HT-29 (cell line): ENCODE results near the gene KCNMB2. TPM values are rescaled to one million over a fixed set of nuclear protein-coding genes. Genes with fewer than 3 reads are reported as not detected.

Experiments used
- DNase-seq: peaks from one replicate; pipeline ENCODE4 v3.0.0-alpha.2; 2015; ENCODE audit warnings: low spot score
- total RNA-seq: library from RNA; depleted of rRNA; stranded (reverse); fragments of >200 nt; shearing (Covaris generic); gene quantifications from 2 replicates; pipeline ENCODE4 v1.2.3, GENCODE V29; 2014

The KCNMB2 gene
- total RNA-seq, 1 experiment from 2014 or later = not detected

DNA sequence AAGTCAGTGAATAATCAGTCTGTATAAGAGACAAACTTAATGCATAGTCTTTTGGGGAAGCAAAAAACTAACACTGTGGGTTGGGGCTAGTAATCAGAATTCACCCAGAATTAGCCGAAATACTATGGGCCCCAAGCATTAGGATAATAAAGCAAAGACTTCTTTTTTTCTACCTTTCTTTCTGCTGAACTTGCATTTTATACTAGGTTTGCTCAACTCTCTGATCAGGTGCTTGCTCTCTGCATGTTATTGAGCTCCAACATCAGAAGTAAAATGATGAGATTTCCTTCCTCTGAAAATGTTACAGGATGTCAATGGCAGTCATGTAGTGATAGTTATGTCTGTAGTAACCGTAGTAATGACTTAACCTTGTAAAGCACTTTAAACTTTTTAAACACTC is 216.6 kb downstream of the KCNMB2 start:
- no peak for DNase-seq

GRCh38 chr3:178754852-178755510 is 218.7 kb downstream of the KCNMB2 start:
- DNase-seq = no peak

DNA sequence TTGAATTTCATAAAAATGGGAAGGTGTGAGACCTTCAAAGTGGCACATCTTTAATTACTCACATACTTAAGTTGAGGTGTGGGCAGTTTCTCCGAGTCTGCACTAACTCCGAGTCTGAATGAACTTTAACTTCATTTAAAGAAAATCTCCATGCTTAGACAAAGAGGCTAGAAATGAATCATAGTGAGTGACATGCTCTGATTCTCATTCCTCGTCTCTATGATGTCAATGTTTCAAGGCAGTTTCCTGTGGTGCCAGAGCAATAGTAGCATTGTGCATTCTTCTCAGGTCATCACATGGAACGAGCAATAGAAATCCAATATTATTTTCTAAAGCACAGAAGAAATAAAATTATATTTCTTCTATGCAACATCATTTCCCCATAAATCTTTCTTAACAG is 224.8 kb downstream of the KCNMB2 start:
- no peak for DNase-seq

GRCh38 chr3:178761461-178761860 is 225.2 kb downstream of the KCNMB2 start:
- no peak for DNase-seq

- DNase-seq = no peak
These were observed 226.1 kb downstream of the KCNMB2 start for GRCh38 chr3:178762385-178762784.

- no peak for DNase-seq
These were observed 229.2 kb downstream of the KCNMB2 start for GRCh38 chr3:178765472-178765871.

GRCh38 chr3:178767581-178767980 is 231.3 kb downstream of the KCNMB2 start:
- no peak for DNase-seq

DNA sequence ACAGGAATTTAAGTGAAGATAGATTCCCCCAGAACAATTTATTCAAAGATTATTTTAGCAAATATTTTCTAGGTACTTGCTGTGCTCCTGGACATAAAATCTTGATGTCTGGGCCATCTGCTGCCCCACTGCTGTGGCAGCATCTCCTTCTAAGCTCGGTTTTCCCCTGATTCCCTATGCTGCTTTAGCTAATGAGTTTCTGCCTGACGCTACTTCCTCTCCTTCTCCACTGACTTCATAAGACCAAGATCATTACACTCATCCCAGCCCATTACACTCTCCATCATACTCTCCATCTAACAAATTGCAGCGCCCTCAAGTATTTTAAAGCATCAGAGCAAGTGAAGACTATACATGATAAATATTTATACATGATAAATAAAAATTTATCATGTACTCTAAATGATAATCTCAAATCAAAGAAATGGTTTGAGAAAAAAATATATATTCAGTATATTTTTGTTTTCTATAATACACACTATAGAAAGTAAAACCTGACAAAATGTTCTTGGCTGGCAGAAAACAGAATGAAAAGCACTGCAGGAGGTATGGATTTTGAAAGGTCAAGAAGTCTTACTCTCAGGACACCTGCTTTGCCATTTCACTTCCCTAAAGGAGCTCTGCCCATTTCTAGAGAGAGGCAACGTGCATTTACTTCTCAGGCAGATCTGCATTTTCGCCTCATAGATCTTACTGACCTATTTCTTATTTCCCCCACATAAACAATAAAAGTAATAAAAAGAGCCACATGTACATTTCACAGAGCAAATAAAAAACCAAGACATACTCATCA is 232.0 kb downstream of the KCNMB2 start:
- no peak for DNase-seq

DNA sequence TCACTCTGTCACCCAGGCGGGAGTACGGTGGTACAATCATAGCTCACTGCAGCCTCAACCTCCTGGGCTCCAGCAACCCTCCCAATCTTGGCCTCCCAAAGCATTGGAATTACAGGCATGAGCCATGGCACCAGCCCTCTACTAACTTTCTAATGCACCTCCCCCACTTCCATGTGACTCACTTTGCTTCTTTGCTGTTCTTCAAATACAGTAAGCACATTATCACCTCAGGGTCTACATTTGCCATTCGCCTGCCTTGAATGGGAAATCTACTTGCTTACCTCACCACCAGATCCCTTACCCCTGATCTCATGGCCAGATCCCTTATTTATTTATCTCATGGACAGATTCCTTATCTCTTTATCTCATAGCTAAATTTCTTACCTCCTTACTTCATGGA is 235.3 kb downstream of the KCNMB2 start:
- DNase-seq = no peak

DNA sequence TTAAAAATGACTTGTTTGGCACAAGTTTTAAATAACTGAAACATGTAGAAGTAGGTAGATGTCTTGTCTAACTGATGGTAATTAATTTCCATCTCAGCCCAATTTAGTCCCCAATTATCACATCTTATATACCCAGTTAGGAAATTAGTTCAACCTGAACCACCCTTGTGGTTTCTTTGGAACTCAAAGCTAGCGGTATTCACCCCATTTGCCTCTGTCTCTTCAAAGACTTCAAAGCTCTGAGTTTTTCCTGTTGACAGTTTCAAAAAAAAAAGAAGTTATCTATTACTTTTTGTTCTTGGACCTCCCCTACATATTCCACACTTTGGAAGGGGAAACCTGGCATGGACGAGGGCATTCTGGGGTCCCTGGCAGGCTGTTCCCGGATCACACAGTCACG is 236.5 kb downstream of the KCNMB2 start:
- no peak for DNase-seq

- no peak for DNase-seq
These were observed 237.1 kb downstream of the KCNMB2 start for GRCh38 chr3:178773358-178773757.

- DNase-seq = no peak
These were observed 241.6 kb downstream of the KCNMB2 start for GRCh38 chr3:178777718-178778411.

GRCh38 chr3:178778589-178778988 is 242.4 kb downstream of the KCNMB2 start:
- DNase-seq = no peak

DNA sequence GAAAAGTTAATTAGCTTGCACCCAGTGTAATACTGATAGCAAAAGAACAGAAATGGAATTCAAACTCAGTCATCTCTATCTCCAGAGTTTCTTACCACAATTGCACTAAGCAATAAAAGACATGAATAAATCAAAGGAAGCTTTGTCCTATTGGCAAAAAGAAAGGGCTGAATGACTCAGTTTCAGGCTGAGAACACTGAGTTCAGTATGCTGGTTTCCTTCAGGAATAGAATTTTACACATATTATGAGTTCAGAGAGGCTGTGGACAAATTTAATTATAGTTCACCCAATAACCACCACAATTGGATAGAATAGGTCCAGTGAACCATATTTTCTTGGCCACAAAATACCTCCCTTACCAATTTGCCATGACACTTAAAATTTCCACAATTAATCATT is 249.7 kb downstream of the KCNMB2 start:
- no peak for DNase-seq

- DNase-seq = no peak
These were observed 251.7 kb downstream of the KCNMB2 start for GRCh38 chr3:178787960-178788359.

GRCh38 chr3:178794711-178795110 is 258.5 kb downstream of the KCNMB2 start:
- no peak for DNase-seq

DNA sequence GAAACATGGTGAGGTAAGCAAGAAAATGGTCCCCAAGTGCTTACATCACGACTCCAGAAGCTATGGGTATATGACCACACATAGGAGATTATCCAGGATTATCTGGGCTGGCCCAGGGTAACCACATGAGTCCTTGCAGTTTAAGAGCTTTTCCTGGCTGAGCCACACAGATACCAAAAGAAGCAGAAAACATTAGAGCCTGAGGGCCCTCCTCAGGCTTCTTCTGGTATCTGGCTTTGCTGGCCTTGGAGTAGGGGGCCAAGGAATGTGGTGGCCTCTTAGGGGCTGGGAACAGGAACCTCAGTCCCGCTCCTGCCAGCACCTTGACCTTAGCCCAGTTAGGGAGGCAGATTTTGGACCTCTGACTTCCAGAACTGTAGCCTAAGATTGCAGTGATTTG is 259.1 kb downstream of the KCNMB2 start:
- DNase-seq = no peak

- DNase-seq = no peak
These were observed 266.0 kb downstream of the KCNMB2 start for GRCh38 chr3:178802259-178802658.

DNA sequence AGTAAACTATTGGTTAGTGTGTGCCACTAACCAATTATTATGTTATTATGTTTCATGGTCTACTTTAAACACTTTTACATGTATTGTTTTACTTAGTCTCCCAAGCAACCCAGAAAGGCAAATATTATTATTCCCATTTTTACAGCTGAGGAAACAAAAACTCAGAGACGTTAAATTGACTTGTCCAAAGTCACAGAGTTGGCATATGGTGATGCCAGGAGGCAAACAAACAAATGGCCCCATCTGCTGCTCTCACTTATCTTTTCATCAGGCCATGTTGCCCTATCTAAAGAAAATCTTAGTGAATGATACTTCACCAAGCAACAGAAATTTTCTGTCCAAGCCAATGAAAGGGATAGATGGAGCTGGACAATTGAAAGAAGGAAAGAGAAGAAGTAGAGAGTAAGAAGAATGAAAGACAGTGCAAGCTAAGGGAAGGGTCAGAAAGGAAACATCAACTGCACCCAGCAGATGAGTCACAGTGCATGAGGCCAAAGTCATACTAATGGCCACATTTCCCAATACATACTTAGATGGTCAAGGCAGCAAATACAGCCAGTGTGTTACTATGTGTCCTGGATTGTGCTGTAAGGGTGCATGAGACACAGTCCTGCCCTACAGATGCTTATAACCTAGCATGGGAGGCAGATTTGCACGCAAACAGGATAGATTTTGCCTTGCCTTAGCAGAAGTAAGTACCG is 266.9 kb downstream of the KCNMB2 start:
- no peak for DNase-seq

- DNase-seq = no peak
These were observed 268.4 kb downstream of the KCNMB2 start for GRCh38 chr3:178804606-178805005.

- DNase-seq = no peak
These were observed 269.5 kb downstream of the KCNMB2 start for GRCh38 chr3:178805741-178806140.

DNA sequence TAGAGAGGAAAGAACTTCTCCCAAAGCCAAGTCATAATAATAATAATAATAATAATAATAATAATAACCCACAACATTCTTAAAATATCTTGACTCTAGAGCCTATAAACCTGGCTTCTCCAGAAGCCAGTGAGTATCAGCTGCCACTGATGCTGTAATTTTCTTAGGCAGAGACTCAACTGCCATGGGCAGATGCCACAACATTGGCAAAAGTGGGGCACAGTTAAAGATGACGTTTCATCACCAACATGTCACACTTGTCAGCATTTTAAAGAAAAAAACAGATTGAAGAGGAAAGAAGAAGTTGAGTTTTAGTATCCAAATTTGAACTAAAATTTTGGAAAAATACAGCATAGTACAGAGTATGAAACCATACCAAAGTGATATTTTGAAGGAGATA is 270.4 kb downstream of the KCNMB2 start:
- no peak for DNase-seq
